HepG2 (cell line): ENCODE results near the gene TFPI. TPM values are rescaled to one million over a fixed set of nuclear protein-coding genes. Genes with fewer than 3 reads are reported as not detected.

Experiments
- ATAC-seq: fragments of 200-7000 bp; cut with Tn5 transposase; 3 replicates; pipeline ENCODE4 v1.9.1; 2020; ENCODE audit warnings: mild to moderate bottlenecking, moderate library complexity
- BruUV-seq: library from RNA; stranded (reverse); fragments of 400-500 nt; replicated peaks from 2 replicates; lab custom pipeline; 2021; lab: Mats Ljungman, UMichigan
- CTCF ChIA-PET: fragments of 300-600 bp; formaldehyde crosslinking; extraction: SDS; loops from one replicate; lab custom pipeline; 2021; ENCODE audit warnings: low total read pairs, inconsistent platforms, low intra/inter-chr PET ratio; lab: Yijun Ruan, JAX
- POLR2A ChIA-PET: fragments of 350-600 bp; sonication (Branson Sonifier 250); formaldehyde crosslinking; loops from one replicate; lab custom pipeline; 2020; ENCODE audit warnings: antibody characterized with exemption, inconsistent platforms; lab: Yijun Ruan, JAX
- DNase-seq: peaks from one replicate; pipeline ENCODE4 v3.0.0-alpha.2; 2015; ENCODE audit warnings: low spot score
- FAIRE-seq: peaks from 3 replicates; lab custom pipeline; 2011; peaks lifted over from hg19 to GRCh38; lab: Jason Lieb, UNC
- H2AFZ ChIP-seq: one replicate; pipeline ENCODE4 v1.6.1; 2011; ENCODE audit warnings: low read length, inconsistent platforms
- H3K27ac ChIP-seq: fragments of 300-600 bp; 3 replicates; pipeline ENCODE4 v1.8.0; 2011; ENCODE audit warnings: mixed run types, mild to moderate bottlenecking, mixed read lengths, low read length, inconsistent platforms; ENCODE audit not compliant: insufficient read depth; ENCODE audit errors: extremely low read length
- H3K27me3 ChIP-seq, 2 experiments: fragments of 200-600 bp in 1 of 2; 2 replicates in 1 of 2; 3 replicates in 1 of 2; pipeline versions ENCODE4 v1.6.0 to v1.8.0; 2011; ENCODE audit warnings: low read length in 2 of 2, mild to moderate bottlenecking in 2 of 2, moderate library complexity in 2 of 2, inconsistent platforms in 1 of 2; ENCODE audit not compliant: insufficient read depth in 2 of 2, control insufficient read depth in 1 of 2
- H3K36me3 ChIP-seq, 2 experiments: fragments of 200-600 bp in 1 of 2; replicated peaks in 1 of 2; 2 replicates in 1 of 2; 3 replicates in 1 of 2; pipeline versions ENCODE4 v1.5.1 to v1.8.0; 2011; ENCODE audit warnings: low read length in 2 of 2, inconsistent platforms in 1 of 2; ENCODE audit not compliant: insufficient read depth in 2 of 2, control insufficient read depth in 1 of 2
- H3K4me1 ChIP-seq: 2 replicates; pipeline ENCODE4 v1.5.1; 2012; ENCODE audit warnings: low read length, inconsistent platforms; ENCODE audit not compliant: insufficient read depth
- H3K4me2 ChIP-seq: 2 replicates; pipeline ENCODE4 v1.6.0; 2011; ENCODE audit warnings: low read depth, low read length, inconsistent platforms
- H3K4me3 ChIP-seq, 3 experiments: fragments of 200-600 bp in 1 of 3; sonication (generic), shearing (Covaris generic) in 1 of 3; replicated peaks in 1 of 3; 2 replicates each; pipeline ENCODE4 v1.5.1; 2011 to 2016; ENCODE audit warnings: low read length in 3 of 3, inconsistent platforms in 2 of 3, low read depth in 2 of 3, mild to moderate bottlenecking in 2 of 3, control low read depth in 1 of 3, mixed read lengths in 1 of 3; ENCODE audit not compliant: insufficient read depth in 1 of 3
- H3K79me2 ChIP-seq: one replicate; pipeline ENCODE4 v1.6.1; 2011; ENCODE audit warnings: low read length, inconsistent platforms; ENCODE audit not compliant: insufficient read depth
- H3K9ac ChIP-seq: 2 replicates; pipeline ENCODE4 v1.6.0; 2011; ENCODE audit warnings: mild to moderate bottlenecking, low read depth, low read length, inconsistent platforms; ENCODE audit not compliant: insufficient read depth
- H3K9me3 ChIP-seq: 2 replicates; pipeline ENCODE4 v1.5.1; 2012; ENCODE audit warnings: mild to moderate bottlenecking, low read length
- H4K20me1 ChIP-seq: 2 replicates; pipeline ENCODE4 v1.6.0; 2011; ENCODE audit warnings: inconsistent platforms, mild to moderate bottlenecking, low read length, moderate library complexity; ENCODE audit not compliant: insufficient read depth
- ATF7 ChIP-seq, 2 experiments: fragments of 450-650 bp in 1 of 2; sonication (generic) in 1 of 2; formaldehyde crosslinking in 1 of 2; IDR thresholded peaks; 2 replicates each; pipeline versions ENCODE4 v1.4.0 to v1.6.1; 2016 to 2020; ENCODE audit warnings: antibody characterized with exemption in 1 of 2, mild to moderate bottlenecking in 1 of 2, missing genetic modification reagents in 1 of 2
- CEBPG ChIP-seq: IDR thresholded peaks from 2 replicates; pipeline ENCODE4 v1.6.1; 2016
- ELF3 ChIP-seq: IDR thresholded peaks from 2 replicates; pipeline ENCODE4 v1.6.1; 2016; ENCODE audit warnings: missing genetic modification reagents, missing compliant biosample characterization
- FOXO1 ChIP-seq: sonication (generic); formaldehyde crosslinking; IDR thresholded peaks from 2 replicates; pipeline ENCODE4 v1.4.0; 2020; ENCODE audit warnings: missing genetic modification reagents
- GLI4 ChIP-seq: sonication (generic); formaldehyde crosslinking; IDR thresholded peaks from 2 replicates; pipeline ENCODE4 v1.5.1; 2020; ENCODE audit warnings: missing genetic modification reagents, mild to moderate bottlenecking, moderate library complexity, borderline replicate concordance
- GTF3A ChIP-seq: sonication (generic); formaldehyde crosslinking; conservative IDR thresholded peaks from 2 replicates; pipeline ENCODE4 v1.4.0; 2020; ENCODE audit warnings: mild to moderate bottlenecking, missing genetic modification reagents
- MAFF ChIP-seq: IDR thresholded peaks from 2 replicates; pipeline ENCODE4 v1.6.1; 2011; ENCODE audit warnings: low read depth, low read length, improper control_type of control experiment
- MAFK ChIP-seq, 2 experiments: IDR thresholded peaks in 1 of 2; conservative IDR thresholded peaks in 1 of 2; 2 replicates each; pipeline ENCODE4 v1.6.1; 2011; ENCODE audit warnings: improper control_type of control experiment in 2 of 2, low read length in 2 of 2
- NFKBIZ ChIP-seq: IDR thresholded peaks from 2 replicates; pipeline ENCODE4 v1.6.1; 2018; ENCODE audit warnings: missing genetic modification reagents, missing compliant biosample characterization
- ZBTB21 ChIP-seq: sonication (generic); formaldehyde crosslinking; IDR thresholded peaks from 2 replicates; pipeline ENCODE4 v1.4.0; 2020; ENCODE audit warnings: missing genetic modification reagents
- ZBTB42 ChIP-seq: sonication (generic); formaldehyde crosslinking; IDR thresholded peaks from 2 replicates; pipeline ENCODE4 v1.5.0; 2020; ENCODE audit warnings: mild to moderate bottlenecking, missing genetic modification reagents
- ZNF317 ChIP-seq: sonication (generic); formaldehyde crosslinking; IDR thresholded peaks from 2 replicates; pipeline ENCODE4 v1.5.0; 2020; ENCODE audit warnings: mild to moderate bottlenecking, missing genetic modification reagents
- ZNF430 ChIP-seq: sonication (generic); formaldehyde crosslinking; IDR thresholded peaks from 2 replicates; pipeline ENCODE4 v1.9.0; 2021; ENCODE audit warnings: mild to moderate bottlenecking, missing genetic modification reagents
- WGBS: methylation state at CpG from one replicate; pipeline ENCODE4 v1.1.6; 2017; ENCODE audit warnings: low lambda C conversion rate; 5-methylcytosine and 5-hydroxymethylcytosine counted together
- in situ Hi-C: cut with HindIII; loops from 2 replicates; pipeline ENCODE4 v1.10.0; 2017; ENCODE audit warnings: low pct_unique_long_range_greater_than_20kb; ENCODE audit not compliant: extremely low pct_ligation_motif_present
- intact Hi-C: fragments of 100-400 bp; cut with micrococcal nuclease; formaldehyde crosslinking; loops from one replicate; pipeline ENCODE4 v1.10.0; 2022; ENCODE audit not compliant: unreplicated experiment
- polyA plus RNA-seq, 8 experiments: library from polyadenylated mRNA; depleted of rRNA in 3 of 8; stranded (reverse) in 7 of 8; unstranded in 1 of 8; fragments of >200 nt; fragmentation: Illumina TruSeq in 4 of 8; extraction: Trizol in 4 of 8; gene quantifications; 2 replicates each; pipeline versions ENCODE4 v1.2.1 to v1.2.3, GENCODE V29; 2011 to 2016; ENCODE audit warnings: low read depth in 4 of 8, missing spikeins in 1 of 8, mixed read lengths in 1 of 8; ENCODE audit not compliant: insufficient read depth in 1 of 8
- total RNA-seq, 5 experiments: library from RNA; depleted of rRNA; stranded (reverse); fragments of >200 nt; fragmentation: Illumina TruSeq; extraction: Trizol; gene quantifications; 2 replicates each; pipeline ENCODE4 v1.2.3, GENCODE V29; 2016; ENCODE audit warnings: low read depth in 1 of 5
- TF ChIP-seq, protein P1 (sequence below): sonication (generic); formaldehyde crosslinking; IDR thresholded peaks from 2 replicates; pipeline ENCODE4 v1.4.0; 2020; ENCODE audit warnings: missing genetic modification reagents

The TFPI gene
- total and polyA plus RNA-seq, 2 of the 13 experiments (the other 11 are each of a cell fraction or from before 2014, with no cell fraction given): 301 to 436 TPM

DNA sequence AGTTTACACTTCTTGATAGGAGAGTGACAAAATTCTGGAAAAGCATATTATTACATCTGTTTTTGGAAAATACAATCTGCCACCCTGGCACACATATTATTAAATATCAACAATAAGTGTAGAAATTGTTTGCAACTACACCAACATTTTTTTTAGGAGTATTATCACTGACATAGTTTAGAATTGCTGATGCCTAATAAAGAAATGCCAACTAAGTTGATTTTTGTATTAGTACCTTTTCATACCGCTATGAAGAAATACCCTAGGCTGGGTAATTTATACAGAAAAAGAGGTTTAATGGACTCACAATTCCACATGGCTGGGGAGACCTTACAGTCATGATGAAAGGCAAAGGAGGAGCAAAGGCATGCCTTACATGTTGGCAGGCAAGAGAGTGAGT lies 35.9 kb upstream of the TFPI start:
- Histone ChIP-seq H3K27me3 (no peaks in the 10 kb centered on the region), H3K4me1 (0 out of 2 replicates have a peak, but pooled peaks cover 6% of the 10 kb centered on the region), H3K4me3 (no peak overlapping the region), H3K27ac (no peak overlapping the region), H2AFZ (no peak overlapping the region), H3K9me3 (no peaks in the 10 kb centered on the region), H3K4me2 (no peak overlapping the region), H3K79me2 (no peaks in the 10 kb centered on the region), H3K36me3 (no peaks in the 10 kb centered on the region), H3K9ac (no peak overlapping the region), H4K20me1 (no peaks in the 10 kb centered on the region)
- POLR2A ChIA-PET: no interaction called here
- WGBS: 38% methylated on average over 1 of the region's 1 CpG
- intact Hi-C loops (no loop called here), in situ Hi-C loops (loop anchor here (25.0 kb wide), 2 partner anchors 728 to 922 kb away; no protein-coding TSS in a partner anchor)
- BruUV-seq: no TSS peak
- TF ChIP-seq MAFF (peak; percentile 52; the same call in 1 of the 2 replicates), ZNF430 (no peak), ATF7 (IDR thresholded peaks at IDR 0.05) (no peak), ATF7 (CRISPR knock-in tag; IDR thresholded peaks at IDR 0.05) (no peak), MAFK (conservative IDR thresholded peaks at IDR 0.05 in 1 of 2, IDR thresholded peaks at IDR 0.05 in 1 of 2; ENCODE audit: low read length in 2 of 2) (peak in 1 of 2 experiments; percentile 61; a peak in 2 of 4 replicates), ZBTB42 (CRISPR knock-in tag) (no peak)
- CTCF ChIA-PET: no interaction called here
- ATAC-seq: no peak
- no peak for FAIRE-seq
- no peak for DNase-seq

DNA sequence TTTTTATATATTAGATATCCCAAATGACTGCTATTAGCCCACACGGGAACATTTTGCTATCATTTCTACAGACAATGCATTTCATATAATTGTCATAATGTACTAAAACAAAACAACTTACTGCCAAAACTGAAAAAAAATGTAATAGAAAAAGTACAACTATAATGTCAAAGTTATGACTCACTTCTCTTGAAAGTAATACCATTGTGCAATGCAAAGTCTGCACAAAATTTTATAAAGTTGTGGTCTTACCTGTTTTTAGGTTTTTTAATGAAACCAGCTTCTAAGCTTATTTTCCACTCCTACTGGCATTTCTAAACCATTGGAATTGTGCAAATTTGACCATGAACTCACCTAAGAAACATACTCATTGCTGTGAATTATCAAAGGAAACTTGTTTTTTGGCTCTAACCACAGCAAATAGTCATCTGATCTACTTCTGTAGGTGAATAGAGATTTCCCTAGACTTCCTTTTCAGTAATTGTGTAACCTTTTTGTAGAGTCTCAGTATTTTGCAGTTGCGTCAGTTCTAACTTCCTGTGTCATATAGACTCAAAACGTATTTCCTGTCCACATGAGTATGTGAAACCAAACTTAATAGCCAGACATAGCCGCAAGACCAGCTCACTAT lies 31.9 kb upstream of the TFPI start:
- no peak for ATAC-seq
- no peaks in the 10 kb centered on the region for H3K27me3 ChIP-seq
- POLR2A ChIA-PET: no interaction called here
- no peak overlapping the region for H3K27ac ChIP-seq
- WGBS: 34% methylated on average over 4 of the region's 4 CpGs
- in situ Hi-C loops (loop anchor here (25.0 kb wide), 2 partner anchors 724 to 926 kb away; no protein-coding TSS in a partner anchor), intact Hi-C loops (no loop called here)
- H3K36me3 ChIP-seq: no peaks in the 10 kb centered on the region
- 0 out of 2 replicates have a peak overlapping the region, but pooled peaks have one; percentile 14 for H3K4me2 ChIP-seq
- no peaks in the 10 kb centered on the region for H3K79me2 ChIP-seq
- H3K9me3 ChIP-seq: no peaks in the 10 kb centered on the region
- H3K4me1 ChIP-seq: peaks cover 14% of the 10 kb centered on the region
- DNase-seq: peak; percentile 35
- CTCF ChIA-PET: no interaction called here
- BruUV-seq: no TSS peak
- no peaks in the 10 kb centered on the region for H4K20me1 ChIP-seq
- no peak overlapping the region for H2AFZ ChIP-seq
- no peak overlapping the region for H3K9ac ChIP-seq
- FAIRE-seq: no peak
- no peak overlapping the region for H3K4me3 ChIP-seq
- TF ChIP-seq, protein P1, sequence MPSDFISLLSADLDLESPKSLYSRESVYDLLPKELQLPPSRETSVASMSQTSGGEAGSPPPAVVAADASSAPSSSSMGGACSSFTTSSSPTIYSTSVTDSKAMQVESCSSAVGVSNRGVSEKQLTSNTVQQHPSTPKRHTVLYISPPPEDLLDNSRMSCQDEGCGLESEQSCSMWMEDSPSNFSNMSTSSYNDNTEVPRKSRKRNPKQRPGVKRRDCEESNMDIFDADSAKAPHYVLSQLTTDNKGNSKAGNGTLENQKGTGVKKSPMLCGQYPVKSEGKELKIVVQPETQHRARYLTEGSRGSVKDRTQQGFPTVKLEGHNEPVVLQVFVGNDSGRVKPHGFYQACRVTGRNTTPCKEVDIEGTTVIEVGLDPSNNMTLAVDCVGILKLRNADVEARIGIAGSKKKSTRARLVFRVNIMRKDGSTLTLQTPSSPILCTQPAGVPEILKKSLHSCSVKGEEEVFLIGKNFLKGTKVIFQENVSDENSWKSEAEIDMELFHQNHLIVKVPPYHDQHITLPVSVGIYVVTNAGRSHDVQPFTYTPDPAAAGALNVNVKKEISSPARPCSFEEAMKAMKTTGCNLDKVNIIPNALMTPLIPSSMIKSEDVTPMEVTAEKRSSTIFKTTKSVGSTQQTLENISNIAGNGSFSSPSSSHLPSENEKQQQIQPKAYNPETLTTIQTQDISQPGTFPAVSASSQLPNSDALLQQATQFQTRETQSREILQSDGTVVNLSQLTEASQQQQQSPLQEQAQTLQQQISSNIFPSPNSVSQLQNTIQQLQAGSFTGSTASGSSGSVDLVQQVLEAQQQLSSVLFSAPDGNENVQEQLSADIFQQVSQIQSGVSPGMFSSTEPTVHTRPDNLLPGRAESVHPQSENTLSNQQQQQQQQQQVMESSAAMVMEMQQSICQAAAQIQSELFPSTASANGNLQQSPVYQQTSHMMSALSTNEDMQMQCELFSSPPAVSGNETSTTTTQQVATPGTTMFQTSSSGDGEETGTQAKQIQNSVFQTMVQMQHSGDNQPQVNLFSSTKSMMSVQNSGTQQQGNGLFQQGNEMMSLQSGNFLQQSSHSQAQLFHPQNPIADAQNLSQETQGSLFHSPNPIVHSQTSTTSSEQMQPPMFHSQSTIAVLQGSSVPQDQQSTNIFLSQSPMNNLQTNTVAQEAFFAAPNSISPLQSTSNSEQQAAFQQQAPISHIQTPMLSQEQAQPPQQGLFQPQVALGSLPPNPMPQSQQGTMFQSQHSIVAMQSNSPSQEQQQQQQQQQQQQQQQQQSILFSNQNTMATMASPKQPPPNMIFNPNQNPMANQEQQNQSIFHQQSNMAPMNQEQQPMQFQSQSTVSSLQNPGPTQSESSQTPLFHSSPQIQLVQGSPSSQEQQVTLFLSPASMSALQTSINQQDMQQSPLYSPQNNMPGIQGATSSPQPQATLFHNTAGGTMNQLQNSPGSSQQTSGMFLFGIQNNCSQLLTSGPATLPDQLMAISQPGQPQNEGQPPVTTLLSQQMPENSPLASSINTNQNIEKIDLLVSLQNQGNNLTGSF (CRISPR knock-in tag): no peak
- TF ChIP-seq ELF3 (CRISPR knock-in tag): no peak
- no peak for TF ChIP-seq GTF3A (CRISPR knock-in tag)
- no peak for TF ChIP-seq FOXO1 (CRISPR knock-in tag)
- TF ChIP-seq GLI4 (CRISPR knock-in tag): no peak
- no peak for TF ChIP-seq ZNF317 (CRISPR knock-in tag)
- TF ChIP-seq CEBPG (CRISPR knock-in tag): peak; percentile 38
- TF ChIP-seq NFKBIZ (CRISPR knock-in tag): no peak
- TF ChIP-seq ZBTB21 (CRISPR knock-in tag): peak; percentile 29; the same call in 1 of the 2 replicates
